LNCAP (cell line): ENCODE data around the gene USH1G.

Source experiments
- TF ChIP-seq, protein P1 (sequence below): fragments of 450-650 bp; IDR thresholded peaks from 2 replicates; pipeline ENCODE4 v1.5.1; 2017; ENCODE audit warnings: mild to moderate bottlenecking

Gene USH1G

DNA sequence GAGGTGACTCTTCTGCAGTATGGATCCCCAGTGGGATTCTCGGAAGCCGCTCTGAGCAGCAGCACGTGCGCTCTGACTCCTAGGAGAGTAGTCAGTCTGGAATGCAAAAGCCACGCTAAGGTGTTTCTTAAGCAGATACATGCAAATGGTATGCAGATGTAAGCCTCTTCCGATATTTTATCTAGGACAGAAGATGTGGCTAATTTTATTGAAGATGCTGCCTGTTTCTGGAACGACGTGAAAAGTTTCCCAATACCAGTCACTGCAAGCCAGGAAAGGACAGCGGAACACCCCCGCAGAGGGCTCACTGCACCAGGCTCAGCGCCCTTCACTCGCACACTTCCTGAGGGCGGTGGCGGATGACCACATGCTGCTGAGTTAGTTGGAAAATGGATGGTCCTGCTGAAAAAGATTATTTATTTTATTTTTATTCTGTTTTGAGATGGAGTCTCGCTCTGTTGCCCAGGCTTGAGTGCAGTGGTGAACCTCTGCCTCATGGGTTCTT lies 39.8 kb downstream of the USH1G start:
- TF ChIP-seq, protein P1, sequence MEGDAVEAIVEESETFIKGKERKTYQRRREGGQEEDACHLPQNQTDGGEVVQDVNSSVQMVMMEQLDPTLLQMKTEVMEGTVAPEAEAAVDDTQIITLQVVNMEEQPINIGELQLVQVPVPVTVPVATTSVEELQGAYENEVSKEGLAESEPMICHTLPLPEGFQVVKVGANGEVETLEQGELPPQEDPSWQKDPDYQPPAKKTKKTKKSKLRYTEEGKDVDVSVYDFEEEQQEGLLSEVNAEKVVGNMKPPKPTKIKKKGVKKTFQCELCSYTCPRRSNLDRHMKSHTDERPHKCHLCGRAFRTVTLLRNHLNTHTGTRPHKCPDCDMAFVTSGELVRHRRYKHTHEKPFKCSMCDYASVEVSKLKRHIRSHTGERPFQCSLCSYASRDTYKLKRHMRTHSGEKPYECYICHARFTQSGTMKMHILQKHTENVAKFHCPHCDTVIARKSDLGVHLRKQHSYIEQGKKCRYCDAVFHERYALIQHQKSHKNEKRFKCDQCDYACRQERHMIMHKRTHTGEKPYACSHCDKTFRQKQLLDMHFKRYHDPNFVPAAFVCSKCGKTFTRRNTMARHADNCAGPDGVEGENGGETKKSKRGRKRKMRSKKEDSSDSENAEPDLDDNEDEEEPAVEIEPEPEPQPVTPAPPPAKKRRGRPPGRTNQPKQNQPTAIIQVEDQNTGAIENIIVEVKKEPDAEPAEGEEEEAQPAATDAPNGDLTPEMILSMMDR = no peak

DNA sequence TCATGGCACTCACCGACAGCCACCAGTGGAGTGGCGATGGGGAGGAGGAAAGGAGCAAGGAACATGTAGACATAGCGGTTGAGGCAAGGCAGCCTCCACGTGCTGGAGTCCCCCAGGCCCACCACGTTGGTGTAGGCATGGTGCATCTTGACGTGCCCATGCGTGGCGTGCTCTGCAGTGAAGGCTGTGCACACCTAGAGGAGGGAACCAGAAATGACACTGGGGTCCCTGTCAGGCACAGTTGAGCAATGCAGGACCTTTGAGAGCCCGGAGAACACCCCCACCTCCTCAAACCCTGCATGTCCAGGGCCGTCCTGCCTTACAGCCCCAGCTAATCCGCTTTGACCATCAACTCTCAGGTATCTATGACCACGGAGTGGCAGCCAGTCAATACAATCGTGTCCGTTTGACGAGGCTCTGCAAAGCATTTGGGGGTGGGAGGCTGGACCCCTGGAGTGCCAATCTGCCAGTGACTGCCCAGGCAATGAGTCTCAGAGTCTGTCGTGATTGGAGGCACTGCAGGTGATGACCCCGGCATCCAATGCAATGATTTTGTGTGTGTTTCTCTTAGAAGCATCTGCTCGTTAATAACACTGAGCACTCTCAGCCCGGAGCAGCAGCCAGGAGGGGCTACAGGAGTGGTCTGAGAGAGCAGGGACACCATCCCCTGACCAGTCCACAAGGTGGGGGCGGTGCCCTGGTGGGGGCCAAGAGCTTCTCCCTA lies 40.4 kb downstream of the USH1G start:
- TF ChIP-seq, protein P1 = no peak

DNA sequence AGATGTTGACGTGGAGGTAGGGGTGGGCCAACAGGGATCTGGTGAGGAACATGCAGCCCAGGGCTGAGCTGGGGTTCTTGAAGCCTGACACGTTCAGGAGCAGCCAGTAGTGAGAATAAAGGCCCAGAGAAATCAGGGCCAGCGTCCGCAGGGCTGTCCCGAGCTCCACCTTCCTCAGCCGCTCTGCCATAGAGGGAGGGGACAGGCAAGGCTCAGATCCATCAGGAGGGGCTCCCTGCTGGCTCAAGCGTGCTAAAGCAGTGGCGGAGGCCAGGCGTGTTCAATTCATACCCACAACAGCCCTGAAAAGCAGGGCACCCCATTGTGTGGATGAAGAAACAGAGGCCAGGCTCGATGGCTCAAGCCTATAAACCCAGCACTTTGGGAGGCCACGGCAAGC lies 42.0 kb downstream of the USH1G start:
- TF ChIP-seq, protein P1 = no peak

DNA sequence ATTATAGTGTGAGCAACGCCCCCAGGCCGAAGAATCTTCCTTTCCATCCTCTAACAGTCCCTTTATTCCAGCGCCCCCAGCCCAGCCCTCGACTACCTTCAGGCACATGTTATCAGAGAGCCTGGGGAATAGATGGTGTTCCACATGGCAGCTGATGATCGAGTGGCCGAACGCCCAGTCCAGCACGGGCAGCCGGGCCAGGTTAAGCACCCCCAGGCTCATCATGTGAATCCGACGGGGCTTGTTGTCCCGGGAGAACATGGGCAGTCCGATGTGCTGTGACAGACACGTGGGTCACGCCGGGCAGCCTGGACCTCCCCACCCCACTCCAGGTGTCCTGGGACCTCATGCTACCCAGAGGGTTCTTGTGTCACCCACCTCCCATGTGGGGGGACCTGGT lies 43.7 kb downstream of the USH1G start:
- TF ChIP-seq, protein P1 = no peak

DNA sequence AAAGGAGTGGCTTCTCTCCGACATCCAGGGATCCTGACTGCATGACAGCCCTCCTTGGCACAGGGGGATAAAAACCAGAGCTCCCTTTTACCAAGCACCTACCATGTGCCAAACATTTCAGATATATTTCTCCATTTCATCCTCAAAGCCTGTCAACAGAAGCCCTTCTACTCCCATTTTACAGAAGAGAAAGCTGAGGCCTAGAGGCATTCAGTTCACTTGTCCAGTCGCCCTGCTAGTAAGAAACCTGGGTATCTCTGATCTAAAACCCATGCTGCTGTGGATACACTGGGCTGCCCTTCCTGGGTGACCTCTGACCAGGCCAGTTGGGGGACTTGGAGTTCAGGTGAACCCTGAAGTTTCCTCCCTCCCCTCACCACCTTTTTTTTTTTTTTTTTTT lies 44.4 kb downstream of the USH1G start:
- TF ChIP-seq, protein P1 = no peak

DNA sequence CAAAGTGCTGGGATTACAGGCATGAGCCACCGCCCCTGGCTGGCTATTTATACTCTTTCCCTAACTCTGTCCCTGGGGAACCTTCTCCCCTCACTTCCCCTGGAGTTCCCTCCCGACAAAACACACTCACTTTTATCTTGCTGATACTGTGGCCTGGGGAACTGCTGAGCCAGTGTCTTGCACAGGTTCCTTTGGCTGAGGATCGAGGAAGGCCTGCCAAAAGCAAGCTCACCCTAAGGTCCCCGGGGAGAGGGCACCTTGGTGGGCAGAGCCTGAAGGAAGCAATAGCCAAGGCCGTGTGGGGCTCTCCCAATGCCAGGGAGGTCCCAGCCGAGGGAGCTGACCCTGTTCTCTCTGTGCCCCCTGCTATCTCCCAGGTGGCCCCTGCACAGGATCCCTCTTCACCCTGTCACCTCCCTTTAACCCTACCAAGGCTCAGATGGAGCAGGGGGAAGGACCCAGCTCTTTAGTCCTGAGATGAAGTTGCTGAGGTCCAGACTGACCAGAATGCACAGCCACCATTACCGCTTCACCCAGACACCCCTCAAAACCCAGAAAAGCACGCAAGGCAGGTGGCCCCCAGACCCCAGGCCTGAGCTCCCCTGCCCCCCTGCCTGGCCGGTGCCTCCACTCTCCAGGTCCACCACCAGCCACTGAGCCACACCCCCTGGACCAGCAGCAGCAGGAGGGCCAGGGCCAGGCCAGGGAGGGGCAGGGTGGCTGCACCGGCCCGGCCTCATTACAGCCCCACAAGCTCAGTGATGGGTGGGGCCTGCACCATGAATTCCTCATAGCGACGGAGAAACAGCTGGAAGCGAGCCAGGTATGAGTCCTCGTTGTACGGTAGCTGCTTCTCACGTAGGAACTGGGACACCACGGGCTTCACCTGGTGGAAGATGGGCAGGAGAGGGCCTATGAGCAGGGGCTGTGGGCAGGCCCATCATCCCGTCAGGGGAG lies 45.2 kb downstream of the USH1G start:
- TF ChIP-seq, protein P1 = no peak

DNA sequence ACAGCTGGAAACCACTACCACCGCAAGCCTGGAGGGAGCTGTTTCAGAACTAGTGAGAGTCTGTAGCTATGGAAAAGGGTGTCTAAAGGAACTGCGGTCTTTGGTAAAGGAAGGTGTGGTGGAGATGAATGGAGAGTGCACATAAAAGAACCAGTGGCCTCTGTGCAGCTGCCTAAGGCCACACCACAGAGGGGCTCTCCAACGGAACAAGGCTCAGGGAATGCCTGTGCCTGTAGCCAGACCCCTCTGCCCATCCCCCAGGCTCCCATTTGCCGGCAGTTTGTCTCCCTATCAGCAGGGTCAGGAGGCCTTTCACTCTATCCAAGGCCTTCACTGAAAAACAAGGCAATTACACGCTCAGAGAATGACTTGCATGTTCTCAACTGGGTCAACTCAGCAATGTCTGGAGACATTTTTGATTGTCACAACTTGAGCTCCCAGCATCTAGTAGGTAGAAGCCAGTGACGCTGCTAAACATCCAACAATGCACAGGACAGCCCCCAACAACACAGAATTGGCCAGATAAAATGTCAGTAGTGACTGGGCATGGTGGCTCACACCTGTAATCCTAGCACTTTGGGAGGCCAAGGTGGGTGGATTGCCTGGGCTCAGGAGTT lies 47.0 kb downstream of the USH1G start:
- TF ChIP-seq, protein P1 = no peak
